Neutrophil (primary cell): ENCODE results near the gene MDFIC2.
"Not testable (repeated sequence)": the region's sequence is repeated elsewhere in the genome, so short reads cannot be mapped to it uniquely, and the experiment has no call there.

Source experiments
- H3K27ac ChIP-seq: fragments of 200-600 bp; sonication (generic); 2 replicates; pipeline ENCODE4 v1.5.1; 2016; ENCODE audit warnings: mild to moderate bottlenecking, moderate library complexity
- H3K27me3 ChIP-seq: fragments of 200-600 bp; sonication (generic); 2 replicates; pipeline ENCODE4 v1.6.0; 2016; ENCODE audit warnings: mild to moderate bottlenecking
- H3K36me3 ChIP-seq: fragments of 200-600 bp; sonication (generic); 2 replicates; pipeline ENCODE4 v1.5.1; 2017
- H3K4me1 ChIP-seq, 2 experiments: fragments of 200-600 bp in 1 of 2; sonication (generic) in 1 of 2; 1 replicate in 1 of 2; 2 replicates in 1 of 2; pipeline versions ENCODE4 v1.5.1 to v1.6.1; 2013 to 2016; ENCODE audit warnings: low read depth in 1 of 2, low read length in 1 of 2, mild to moderate bottlenecking in 1 of 2, moderate library complexity in 1 of 2; ENCODE audit not compliant: control insufficient read depth in 1 of 2, insufficient read depth in 1 of 2
- H3K4me3 ChIP-seq, 2 experiments: fragments of 200-600 bp in 1 of 2; sonication (generic) in 1 of 2; 1 replicate in 1 of 2; 2 replicates in 1 of 2; pipeline ENCODE4 v1.5.1; 2013 to 2016; ENCODE audit warnings: low read depth in 1 of 2, low read length in 1 of 2, mild to moderate bottlenecking in 1 of 2, moderate library complexity in 1 of 2
- H3K9me3 ChIP-seq: fragments of 200-600 bp; sonication (generic); 2 replicates; pipeline ENCODE4 v1.5.1; 2016
- TF ChIP-seq, protein P1 (sequence below): fragments of 200-600 bp; sonication (generic); IDR thresholded peaks from 2 replicates; pipeline ENCODE4 v1.5.1; 2016; ENCODE audit warnings: antibody characterized with exemption

MDFIC2 gene

DNA sequence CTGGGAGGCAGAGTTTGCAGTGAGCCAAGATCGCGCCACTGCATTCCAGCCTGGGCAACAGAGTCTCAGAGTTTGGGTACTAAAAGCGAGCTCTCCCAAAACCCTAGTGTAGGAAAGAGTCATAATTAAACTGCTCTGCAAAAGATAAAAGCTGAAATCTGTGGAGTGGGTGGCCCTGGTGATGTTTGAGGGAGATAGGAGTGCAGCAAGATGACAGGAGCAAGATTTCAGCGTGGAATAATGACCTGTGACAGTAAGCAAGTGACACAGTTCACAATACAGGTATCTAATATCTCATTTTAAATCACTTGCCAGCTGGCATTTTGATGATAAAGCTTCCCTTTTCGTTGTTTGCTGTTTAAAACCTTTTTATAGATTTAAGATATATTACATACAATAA, 79.3 kb downstream of the MDFIC2 start:
- no peaks in the 10 kb centered on the region for H3K4me1 ChIP-seq
- H3K27ac ChIP-seq, result no peak overlapping the region
- H3K27me3 ChIP-seq, result no peaks in the 10 kb centered on the region
- H3K36me3 ChIP-seq, result no peaks in the 10 kb centered on the region
- H3K4me3 ChIP-seq, result no peak overlapping the region
- TF ChIP-seq, protein P1, sequence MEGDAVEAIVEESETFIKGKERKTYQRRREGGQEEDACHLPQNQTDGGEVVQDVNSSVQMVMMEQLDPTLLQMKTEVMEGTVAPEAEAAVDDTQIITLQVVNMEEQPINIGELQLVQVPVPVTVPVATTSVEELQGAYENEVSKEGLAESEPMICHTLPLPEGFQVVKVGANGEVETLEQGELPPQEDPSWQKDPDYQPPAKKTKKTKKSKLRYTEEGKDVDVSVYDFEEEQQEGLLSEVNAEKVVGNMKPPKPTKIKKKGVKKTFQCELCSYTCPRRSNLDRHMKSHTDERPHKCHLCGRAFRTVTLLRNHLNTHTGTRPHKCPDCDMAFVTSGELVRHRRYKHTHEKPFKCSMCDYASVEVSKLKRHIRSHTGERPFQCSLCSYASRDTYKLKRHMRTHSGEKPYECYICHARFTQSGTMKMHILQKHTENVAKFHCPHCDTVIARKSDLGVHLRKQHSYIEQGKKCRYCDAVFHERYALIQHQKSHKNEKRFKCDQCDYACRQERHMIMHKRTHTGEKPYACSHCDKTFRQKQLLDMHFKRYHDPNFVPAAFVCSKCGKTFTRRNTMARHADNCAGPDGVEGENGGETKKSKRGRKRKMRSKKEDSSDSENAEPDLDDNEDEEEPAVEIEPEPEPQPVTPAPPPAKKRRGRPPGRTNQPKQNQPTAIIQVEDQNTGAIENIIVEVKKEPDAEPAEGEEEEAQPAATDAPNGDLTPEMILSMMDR, result no peak
- no peaks in the 10 kb centered on the region for H3K9me3 ChIP-seq

DNA sequence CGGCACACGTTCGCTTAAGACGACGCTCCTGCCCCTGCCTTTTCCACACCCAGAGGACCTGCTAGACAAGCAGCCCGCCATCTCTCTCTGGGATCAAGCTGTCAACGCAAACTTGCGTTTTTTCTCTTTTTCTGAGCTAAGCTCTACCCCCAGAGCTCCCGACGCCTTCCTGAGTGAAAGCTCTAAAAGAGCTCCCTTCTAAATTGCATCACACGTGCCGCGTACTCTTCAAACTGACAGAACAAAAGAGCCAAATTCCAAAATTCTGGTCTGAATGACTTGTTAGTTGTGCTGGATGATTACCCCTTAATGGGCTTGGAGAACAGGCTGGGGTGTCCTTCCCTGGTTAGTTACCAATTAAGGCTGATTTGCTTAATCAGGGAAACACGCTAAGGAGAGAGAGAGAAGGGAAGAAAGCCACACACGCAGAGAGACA, 81.2 kb downstream of the MDFIC2 start:
- H3K4me3 ChIP-seq, result no peak overlapping the region
- no peak overlapping the region for H3K27ac ChIP-seq
- no peaks in the 10 kb centered on the region for H3K4me1 ChIP-seq
- no peaks in the 10 kb centered on the region for H3K27me3 ChIP-seq
- no peaks in the 10 kb centered on the region for H3K36me3 ChIP-seq
- H3K9me3 ChIP-seq, result no peaks in the 10 kb centered on the region
- TF ChIP-seq, protein P1, result no peak

DNA sequence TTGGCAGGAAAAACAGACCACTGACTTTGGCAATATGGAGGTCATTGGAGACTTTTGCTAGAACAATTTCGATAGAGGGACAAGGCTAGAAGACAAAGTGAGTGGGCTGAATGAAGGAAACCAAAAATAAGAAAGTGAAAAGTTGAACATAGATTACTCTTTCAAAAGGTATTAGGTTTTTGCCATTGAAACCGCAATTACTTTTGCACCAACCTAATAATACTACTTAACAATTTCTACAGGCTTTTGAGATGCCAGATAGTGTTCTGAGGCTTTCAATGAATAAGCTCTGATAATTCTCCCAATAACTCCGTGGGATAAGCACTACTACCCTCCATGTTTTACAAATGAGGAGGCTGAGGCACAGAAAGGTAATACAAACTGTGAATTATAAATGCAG, 85.0 kb downstream of the MDFIC2 start:
- no peaks in the 10 kb centered on the region for H3K27me3 ChIP-seq
- TF ChIP-seq, protein P1, result no peak
- H3K9me3 ChIP-seq, result no peaks in the 10 kb centered on the region
- no peaks in the 10 kb centered on the region for H3K36me3 ChIP-seq
- H3K4me3 ChIP-seq, result no peak overlapping the region
- no peaks in the 10 kb centered on the region for H3K4me1 ChIP-seq
- no peak overlapping the region for H3K27ac ChIP-seq

DNA sequence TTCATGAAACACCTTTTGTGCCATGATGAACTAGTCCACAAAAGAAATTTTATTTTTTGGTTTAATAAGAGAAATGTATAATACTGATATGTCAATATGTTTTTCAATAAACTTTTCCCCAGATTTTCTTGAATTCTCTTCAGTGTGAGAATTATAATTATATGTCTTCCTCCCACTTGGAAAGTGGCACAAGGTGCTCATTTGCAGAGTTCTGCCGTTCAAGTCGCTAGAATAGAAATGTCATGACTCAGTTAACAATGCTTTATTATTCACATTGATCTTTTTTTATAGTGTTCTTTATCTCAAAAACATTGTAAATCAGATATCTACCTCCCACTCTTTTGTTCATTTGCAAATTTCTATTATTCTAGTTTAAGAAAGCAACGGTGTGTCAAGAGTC, 87.3 kb downstream of the MDFIC2 start:
- H3K27me3 ChIP-seq, result no peaks in the 10 kb centered on the region
- TF ChIP-seq, protein P1, result no peak

DNA sequence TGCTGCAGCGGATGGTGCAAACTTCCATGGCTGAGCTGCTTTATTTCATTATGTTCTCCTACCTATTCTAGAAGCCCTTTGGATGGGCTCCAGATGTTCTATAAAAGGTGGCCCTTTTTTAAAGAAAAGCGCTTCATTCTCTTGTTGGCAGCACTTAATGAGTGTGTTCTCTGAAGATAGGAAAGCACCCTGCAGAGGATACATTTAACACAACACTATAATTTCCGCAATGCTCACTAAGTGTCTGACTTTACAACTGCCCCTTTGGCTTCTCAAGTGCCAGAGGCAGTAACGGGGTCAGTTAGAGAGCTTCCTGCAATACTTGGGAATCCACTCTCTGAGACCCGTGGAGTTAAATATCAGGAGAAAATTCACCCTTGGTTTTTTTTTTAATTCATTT, 88.1 kb downstream of the MDFIC2 start:
- H3K4me3 ChIP-seq, result no peak overlapping the region
- no peaks in the 10 kb centered on the region for H3K27me3 ChIP-seq
- no peaks in the 10 kb centered on the region for H3K36me3 ChIP-seq
- no peaks in the 10 kb centered on the region for H3K9me3 ChIP-seq
- TF ChIP-seq, protein P1, result no peak
- no peak overlapping the region for H3K27ac ChIP-seq
- H3K4me1 ChIP-seq, result no peaks in the 10 kb centered on the region

More for the DNA sequence above, 87.3 kb downstream of the MDFIC2 start:
- Histone ChIP-seq H3K27ac (no peak overlapping the region), H3K36me3 (no peaks in the 10 kb centered on the region), H3K9me3 (no peaks in the 10 kb centered on the region), H3K4me3 (no peak overlapping the region), H3K4me1 (no peaks in the 10 kb centered on the region)

DNA sequence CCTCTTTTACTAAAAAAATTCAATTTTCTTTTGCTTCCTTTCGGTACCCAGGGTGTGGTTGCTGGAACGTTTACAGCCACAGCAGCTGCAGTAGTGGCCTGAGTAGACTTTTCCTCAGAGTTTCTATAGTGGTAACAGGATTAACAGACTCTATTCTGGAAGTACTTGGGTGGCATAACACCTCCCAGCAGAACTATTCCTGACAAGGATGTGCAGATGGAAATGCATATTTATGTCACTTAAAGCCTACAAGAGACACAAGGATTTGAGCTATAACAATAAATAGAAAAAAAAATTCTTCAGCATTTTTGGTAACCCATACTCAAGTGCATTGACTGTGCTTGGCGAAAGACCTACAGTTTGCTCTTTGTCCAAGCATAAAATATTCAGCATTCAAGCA, 94.0 kb downstream of the MDFIC2 start:
- Histone ChIP-seq H3K4me1 (no peaks in the 10 kb centered on the region), H3K9me3 (no peaks in the 10 kb centered on the region), H3K27me3 (no peaks in the 10 kb centered on the region), H3K27ac (no peak overlapping the region), H3K36me3 (no peaks in the 10 kb centered on the region), H3K4me3 (no peak overlapping the region)
- TF ChIP-seq, protein P1, result no peak

DNA sequence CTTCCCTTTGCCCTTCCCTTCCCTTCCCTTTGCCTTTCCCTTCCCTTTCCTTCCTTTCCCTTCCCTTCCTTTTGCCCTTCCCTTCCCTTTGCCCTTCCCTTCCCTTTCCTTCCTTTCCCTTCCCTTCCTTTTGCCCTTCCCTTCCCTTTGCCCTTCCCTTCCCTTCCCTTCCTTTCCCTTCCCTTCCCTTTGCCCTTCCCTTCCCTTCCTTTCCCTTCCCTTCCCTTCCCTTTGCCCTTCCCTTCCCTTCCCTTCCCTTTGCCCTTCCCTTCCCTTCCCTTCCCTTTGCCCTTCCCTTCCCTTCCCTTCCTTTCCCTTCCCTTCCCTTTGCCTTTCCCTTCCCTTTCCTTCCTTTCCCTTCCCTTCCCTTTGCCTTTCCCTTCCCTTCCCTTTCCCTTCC, 101.2 kb downstream of the MDFIC2 start:
- H3K9me3 ChIP-seq, H3K36me3 ChIP-seq, H3K27me3 ChIP-seq, H3K27ac ChIP-seq, H3K4me1 ChIP-seq, H3K4me3 ChIP-seq: not testable (repeated sequence)
